ENCODE results near the gene SRGAP1.

- TF ChIP-seq ZNF16 (tag by site-specific recombination; IDR thresholded peaks at IDR 0.05; ENCODE audit: low read depth), result no peak
- no peak for TF ChIP-seq CTCF (tag by site-specific recombination; IDR thresholded peaks at IDR 0.05)
- no peak for TF ChIP-seq ZIC2 (tag by site-specific recombination; IDR thresholded peaks at IDR 0.05)
- no peak for TF ChIP-seq PATZ1 (tag by site-specific recombination; IDR thresholded peaks at IDR 0.05)
These were observed 72.3 kb downstream of the SRGAP1 start for GRCh38 chr12:63916561-63917476.
